ENCODE measurements around the gene ERP44.
"Not testable (repeated sequence)": the region's sequence is repeated elsewhere in the genome, so short reads cannot be mapped to it uniquely, and the experiment has no call there.

ERP44 gene

DNA sequence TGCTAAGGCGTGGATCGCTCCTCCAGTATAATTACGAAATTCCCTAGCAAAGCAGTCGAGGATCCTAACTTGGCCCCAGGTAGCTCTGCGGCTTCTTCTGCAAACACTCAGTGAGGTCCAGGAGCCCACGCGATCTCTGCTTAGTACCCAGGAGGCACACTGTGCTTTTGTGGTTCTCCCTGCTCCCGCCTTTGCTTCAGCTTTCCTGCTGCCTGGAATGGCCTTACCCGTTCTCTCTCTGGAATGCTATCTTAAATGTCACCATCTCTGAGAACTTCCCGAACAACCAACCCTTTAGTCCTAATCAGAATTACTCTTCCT, 882 bp upstream of the ERP44 start:
- peaks cover 35% of the 10 kb centered on the region for H3K4me1 ChIP-seq (ENCODE audit: control insufficient read depth, low read length)
- H3K9me3 ChIP-seq (ENCODE audit: control insufficient read depth, insufficient read depth, low read length), result no peaks in the 10 kb centered on the region
- H3K4me3 ChIP-seq (ENCODE audit: low read length), result peak overlapping the region; percentile 84
- no peaks in the 10 kb centered on the region; the same call in 1 of the 2 replicates for H3F3A ChIP-seq (ENCODE audit: control insufficient read depth, insufficient read depth)
- TF ChIP-seq, protein P1, sequence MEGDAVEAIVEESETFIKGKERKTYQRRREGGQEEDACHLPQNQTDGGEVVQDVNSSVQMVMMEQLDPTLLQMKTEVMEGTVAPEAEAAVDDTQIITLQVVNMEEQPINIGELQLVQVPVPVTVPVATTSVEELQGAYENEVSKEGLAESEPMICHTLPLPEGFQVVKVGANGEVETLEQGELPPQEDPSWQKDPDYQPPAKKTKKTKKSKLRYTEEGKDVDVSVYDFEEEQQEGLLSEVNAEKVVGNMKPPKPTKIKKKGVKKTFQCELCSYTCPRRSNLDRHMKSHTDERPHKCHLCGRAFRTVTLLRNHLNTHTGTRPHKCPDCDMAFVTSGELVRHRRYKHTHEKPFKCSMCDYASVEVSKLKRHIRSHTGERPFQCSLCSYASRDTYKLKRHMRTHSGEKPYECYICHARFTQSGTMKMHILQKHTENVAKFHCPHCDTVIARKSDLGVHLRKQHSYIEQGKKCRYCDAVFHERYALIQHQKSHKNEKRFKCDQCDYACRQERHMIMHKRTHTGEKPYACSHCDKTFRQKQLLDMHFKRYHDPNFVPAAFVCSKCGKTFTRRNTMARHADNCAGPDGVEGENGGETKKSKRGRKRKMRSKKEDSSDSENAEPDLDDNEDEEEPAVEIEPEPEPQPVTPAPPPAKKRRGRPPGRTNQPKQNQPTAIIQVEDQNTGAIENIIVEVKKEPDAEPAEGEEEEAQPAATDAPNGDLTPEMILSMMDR (IDR thresholded peaks at IDR 0.05; ENCODE audit: low read depth, low read length, poor library complexity, severe bottlenecking), result no peak
- TF ChIP-seq EZH2phosphoT487 (IDR thresholded peaks at IDR 0.05; ENCODE audit: borderline replicate concordance, low read length), result no peak
- peak overlapping the region; percentile 91 for H3K4me2 ChIP-seq (ENCODE audit: low read length)
- peak overlapping the region; percentile 36 for H3K27ac ChIP-seq (ENCODE audit: low read depth, low read length)
- no peaks in the 10 kb centered on the region for H3K9me2 ChIP-seq (replicated peaks; ENCODE audit: control insufficient read depth, low read length)
- H3K36me3 ChIP-seq (ENCODE audit: control insufficient read depth, low read length), result peaks cover 30% of the 10 kb centered on the region
- 0 out of 2 replicates have a peak, but pooled peaks cover 9% of the 10 kb centered on the region for H4K20me1 ChIP-seq (ENCODE audit: control insufficient read depth, insufficient read depth, low read depth, low read length)
- H3K79me2 ChIP-seq (ENCODE audit: control insufficient read depth, low read length), result peaks cover 63% of the 10 kb centered on the region
- no peaks in the 10 kb centered on the region for H3K27me3 ChIP-seq (ENCODE audit: control insufficient read depth, low read length)

DNA sequence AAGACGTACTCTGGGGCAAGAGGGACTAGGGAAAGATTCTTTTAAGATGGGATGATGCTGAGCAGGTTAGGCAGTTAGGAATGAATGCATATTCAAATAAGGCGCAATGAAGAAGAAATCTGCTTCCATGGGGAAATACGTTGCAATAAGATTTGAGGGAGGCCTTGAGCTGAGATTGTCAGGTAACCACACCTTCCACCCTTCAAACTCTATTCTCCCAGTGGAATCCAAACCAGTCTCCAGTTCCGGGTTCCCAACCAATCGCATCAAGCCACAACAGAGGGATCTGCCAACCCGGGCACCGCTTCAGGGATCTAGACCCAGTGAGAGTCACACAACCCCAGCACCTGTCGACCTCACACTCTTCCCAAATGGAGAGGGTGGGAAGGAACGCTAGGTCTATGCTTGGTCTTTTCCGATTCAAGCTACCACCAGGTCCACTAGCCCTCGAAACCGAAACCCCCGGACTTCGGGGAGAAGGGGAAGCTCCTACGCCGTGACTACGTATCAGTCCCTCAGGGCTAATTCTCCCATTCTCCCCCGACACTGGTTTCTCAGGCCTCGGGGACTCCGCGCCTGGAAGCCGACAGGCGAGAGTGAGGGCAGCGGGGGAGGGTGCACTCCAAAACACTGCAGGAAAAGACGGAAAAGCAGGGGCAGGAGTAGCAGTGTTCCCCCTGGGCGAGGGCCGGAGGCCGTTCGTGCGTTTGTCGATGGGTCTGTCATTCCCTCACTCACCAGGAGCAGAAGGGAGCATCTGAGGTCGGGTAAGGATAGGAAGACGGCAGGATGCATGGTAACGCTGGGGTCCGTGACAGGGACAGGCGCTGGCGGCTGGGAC, 534 bp downstream of the ERP44 start:
- no peaks in the 10 kb centered on the region for H3K27me3 ChIP-seq (ENCODE audit: control insufficient read depth, low read length)
- H3K27ac ChIP-seq (ENCODE audit: low read depth, low read length), result peak overlapping the region; percentile 60
- peaks cover 49% of the 10 kb centered on the region for H3K4me1 ChIP-seq (ENCODE audit: control insufficient read depth, low read length)
- no peaks in the 10 kb centered on the region for H3K9me2 ChIP-seq (replicated peaks; ENCODE audit: control insufficient read depth, low read length)
- H3K36me3 ChIP-seq (ENCODE audit: control insufficient read depth, low read length), result peaks cover 25% of the 10 kb centered on the region
- TF ChIP-seq EZH2phosphoT487 (IDR thresholded peaks at IDR 0.05; ENCODE audit: borderline replicate concordance, low read length), result no peak
- TF ChIP-seq, protein P1 (IDR thresholded peaks at IDR 0.05; ENCODE audit: low read depth, low read length, poor library complexity, severe bottlenecking), result no peak
- peaks cover 6% of the 10 kb centered on the region for H3F3A ChIP-seq (ENCODE audit: control insufficient read depth, insufficient read depth)
- peaks cover 77% of the 10 kb centered on the region for H3K79me2 ChIP-seq (ENCODE audit: control insufficient read depth, low read length)
- 0 out of 2 replicates have a peak, but pooled peaks cover 9% of the 10 kb centered on the region for H4K20me1 ChIP-seq (ENCODE audit: control insufficient read depth, insufficient read depth, low read depth, low read length)
- H3K9me3 ChIP-seq (ENCODE audit: control insufficient read depth, insufficient read depth, low read length), result no peaks in the 10 kb centered on the region
- peak overlapping the region; percentile 91 for H3K4me2 ChIP-seq (ENCODE audit: low read length)
- peak overlapping the region; percentile 84 for H3K4me3 ChIP-seq (ENCODE audit: low read length)

DNA sequence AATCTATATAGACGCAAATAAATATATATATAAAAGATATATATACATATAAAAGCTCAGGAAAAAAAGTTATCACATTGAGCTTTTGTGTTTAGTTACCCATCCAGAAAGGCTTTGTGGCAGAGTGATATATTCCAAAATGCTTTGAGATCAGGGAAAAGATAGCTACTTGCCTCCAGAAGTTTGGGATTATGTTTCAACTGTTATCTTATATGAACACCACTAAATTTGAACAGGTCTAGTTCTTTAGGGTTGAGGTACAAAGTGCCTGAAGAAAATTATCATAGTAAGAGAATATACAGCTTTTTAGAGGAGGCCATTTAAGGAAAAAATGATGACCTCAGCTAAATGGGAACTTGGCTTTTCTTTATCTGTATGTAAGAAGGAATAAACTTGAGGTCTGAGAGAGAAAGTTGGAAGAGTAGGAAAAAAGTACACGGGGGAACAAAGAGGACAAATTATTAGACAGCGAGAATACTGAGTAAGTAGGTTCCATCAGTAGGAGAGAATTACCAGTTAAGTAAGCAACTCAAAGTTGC, 2.4 kb downstream of the ERP44 start:
- H4K20me1 ChIP-seq (ENCODE audit: control insufficient read depth, insufficient read depth, low read depth, low read length), result peaks cover 9% of the 10 kb centered on the region; the same call in 1 of the 2 replicates

DNA sequence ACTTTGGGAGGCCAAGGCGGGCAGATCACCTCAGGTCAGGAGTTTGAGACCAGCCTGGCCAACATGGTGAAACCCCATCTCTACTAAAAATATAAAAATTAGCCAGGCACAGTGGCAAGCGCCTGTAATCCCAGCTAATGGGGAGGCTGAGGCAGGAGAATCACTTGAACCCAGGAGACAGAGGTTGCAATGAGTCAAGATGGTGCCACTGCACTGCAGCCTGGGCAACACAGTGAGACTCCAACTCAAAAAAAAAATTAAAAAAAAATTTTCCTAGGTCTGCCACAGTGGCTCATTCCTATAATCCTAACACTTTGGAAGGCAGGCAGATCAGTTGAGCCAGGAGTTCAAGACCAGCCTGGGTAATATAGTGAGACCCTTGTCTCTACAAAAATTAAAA, 4.4 kb downstream of the ERP44 start:
- H3K27ac ChIP-seq (ENCODE audit: low read depth, low read length), result peak overlapping the region; percentile 83
- H3K27me3 ChIP-seq (ENCODE audit: control insufficient read depth, low read length); H3K9me3 ChIP-seq (ENCODE audit: control insufficient read depth, insufficient read depth, low read length); H3F3A ChIP-seq (ENCODE audit: control insufficient read depth, insufficient read depth); H4K20me1 ChIP-seq (ENCODE audit: control insufficient read depth, insufficient read depth, low read depth, low read length); H3K9me2 ChIP-seq (replicated peaks; ENCODE audit: control insufficient read depth, low read length): not testable (repeated sequence)
- H3K36me3 ChIP-seq (ENCODE audit: control insufficient read depth, low read length), result peaks cover 20% of the 10 kb centered on the region; the same call in 1 of the 2 replicates
- H3K79me2 ChIP-seq (ENCODE audit: control insufficient read depth, low read length), result peaks cover 98% of the 10 kb centered on the region
- peak overlapping the region; percentile 65; the same call in 1 of the 2 replicates for H3K4me3 ChIP-seq (ENCODE audit: low read length)
- peak overlapping the region; percentile 87 for H3K4me2 ChIP-seq (ENCODE audit: low read length)
- H3K4me1 ChIP-seq (ENCODE audit: control insufficient read depth, low read length), result peaks cover 81% of the 10 kb centered on the region

More for the DNA sequence above, 2.4 kb downstream of the ERP44 start:
- peaks cover 67% of the 10 kb centered on the region for H3K4me1 ChIP-seq (ENCODE audit: control insufficient read depth, low read length)
- TF ChIP-seq EZH2phosphoT487 (IDR thresholded peaks at IDR 0.05; ENCODE audit: borderline replicate concordance, low read length), result no peak
- TF ChIP-seq, protein P1 (IDR thresholded peaks at IDR 0.05; ENCODE audit: low read depth, low read length, poor library complexity, severe bottlenecking), result no peak
- H3K36me3 ChIP-seq (ENCODE audit: control insufficient read depth, low read length), result peaks cover 25% of the 10 kb centered on the region
- H3K4me3 ChIP-seq (ENCODE audit: low read length), result peak overlapping the region; percentile 84
- H3K79me2 ChIP-seq (ENCODE audit: control insufficient read depth, low read length), result peaks cover 92% of the 10 kb centered on the region
- peak overlapping the region; percentile 60 for H3K27ac ChIP-seq (ENCODE audit: low read depth, low read length)
- H3K9me2 ChIP-seq (replicated peaks; ENCODE audit: control insufficient read depth, low read length), result no peaks in the 10 kb centered on the region
- H3K9me3 ChIP-seq (ENCODE audit: control insufficient read depth, insufficient read depth, low read length), result no peaks in the 10 kb centered on the region
- peak overlapping the region; percentile 91 for H3K4me2 ChIP-seq (ENCODE audit: low read length)
- H3K27me3 ChIP-seq (ENCODE audit: control insufficient read depth, low read length), result no peaks in the 10 kb centered on the region
- peaks cover 6% of the 10 kb centered on the region for H3F3A ChIP-seq (ENCODE audit: control insufficient read depth, insufficient read depth)

Data from DOHH2 (cell line).